SK-N-MC (cell line): ENCODE results near the gene PBOV1.

Experiments used
- DNase-seq: peaks from one replicate; pipeline ENCODE4 v3.0.0-alpha.2; 2011; ENCODE audit warnings: low read depth, low spot score
- H3K27ac ChIP-seq: fragments of 200-600 bp; sonication (generic); 2 replicates; pipeline ENCODE4 v1.5.1; 2016; ENCODE audit warnings: mixed run types
- H3K36me3 ChIP-seq: fragments of 200-600 bp; sonication (generic); 2 replicates; pipeline ENCODE4 v1.6.1; 2017; ENCODE audit warnings: antibody characterized with exemption, low read length, mixed read lengths; ENCODE audit not compliant: insufficient read depth
- H3K4me3 ChIP-seq: fragments of 200-600 bp; sonication (generic); 2 replicates; pipeline ENCODE4 v1.5.1; 2016
- H3K9ac ChIP-seq: fragments of 200-600 bp; sonication (generic); 2 replicates; pipeline ENCODE4 v1.8.0; 2017; ENCODE audit warnings: mixed run types, mixed read lengths; ENCODE audit not compliant: insufficient read length
- H3K9me3 ChIP-seq: fragments of 200-600 bp; sonication (generic); 2 replicates; pipeline ENCODE4 v1.6.1; 2017; ENCODE audit warnings: low read depth, mild to moderate bottlenecking, antibody characterized with exemption, low read length, moderate library complexity, mixed read lengths
- EZH2 ChIP-seq: fragments of 200-600 bp; sonication (generic); IDR thresholded peaks from one replicate; pipeline ENCODE4 v1.6.1; 2017; ENCODE audit warnings: antibody characterized with exemption
- FOXP2 ChIP-seq: optimal IDR thresholded peaks from 2 replicates; pipeline ENCODE3; 2011; ENCODE audit warnings: mild to moderate bottlenecking, moderate library complexity; ENCODE audit not compliant: insufficient read depth; ENCODE audit errors: extremely low read length, control extremely low read depth
- POLR2AphosphoS5 ChIP-seq: IDR thresholded peaks from 2 replicates; pipeline ENCODE4 v1.6.1; 2012; ENCODE audit warnings: mild to moderate bottlenecking, low read depth, low read length, borderline replicate concordance

The PBOV1 gene

GRCh38 chr6:138218449-138218848 is at the start of gene PBOV1:
Gene PBOV1 (minus strand): TSS chr6:138218491. CDS start chr6:138218395, 96 bp downstream.
- no peak within 1 kb of the TSS for H3K4me3 ChIP-seq
- no peak within 1 kb of the TSS for H3K27ac ChIP-seq
- TF ChIP-seq FOXP2 (no peak), POLR2AphosphoS5 (no peak), EZH2 (no peak)
- no peaks in the 10 kb centered on the region for H3K36me3 ChIP-seq
- no peak within 1 kb of the TSS for H3K9ac ChIP-seq
- no peaks in the 10 kb centered on the region for H3K9me3 ChIP-seq
- DNase-seq: no peak

- no peak overlapping the region for H3K4me3 ChIP-seq
- no peaks in the 10 kb centered on the region for H3K9me3 ChIP-seq
- no peak for TF ChIP-seq EZH2
- no peak for TF ChIP-seq FOXP2
- no peak for TF ChIP-seq POLR2AphosphoS5
- no peak overlapping the region for H3K9ac ChIP-seq
- DNase-seq: no peak
- no peaks in the 10 kb centered on the region for H3K36me3 ChIP-seq
- H3K27ac ChIP-seq: no peak overlapping the region
These were observed 47.8 kb upstream of the PBOV1 start for GRCh38 chr6:138266095-138266494.

GRCh38 chr6:138264372-138264880 is 46.1 kb upstream of the PBOV1 start:
- H3K4me3 ChIP-seq: no peak overlapping the region
- no peak for TF ChIP-seq POLR2AphosphoS5
- TF ChIP-seq FOXP2: no peak
- TF ChIP-seq EZH2: no peak
- DNase-seq: no peak
- no peak overlapping the region for H3K9ac ChIP-seq
- H3K9me3 ChIP-seq: no peaks in the 10 kb centered on the region
- H3K36me3 ChIP-seq: no peaks in the 10 kb centered on the region
- no peak overlapping the region for H3K27ac ChIP-seq

- H3K4me3 ChIP-seq: no peak overlapping the region
- no peak for TF ChIP-seq EZH2
- no peak for TF ChIP-seq POLR2AphosphoS5
- no peak overlapping the region for H3K27ac ChIP-seq
- H3K9me3 ChIP-seq: no peaks in the 10 kb centered on the region
- no peaks in the 10 kb centered on the region for H3K36me3 ChIP-seq
- no peak for DNase-seq
- H3K9ac ChIP-seq: no peak overlapping the region
These were observed 45.7 kb upstream of the PBOV1 start for GRCh38 chr6:138263963-138264362.

GRCh38 chr6:138261116-138261780 is 43.0 kb upstream of the PBOV1 start:
- H3K27ac ChIP-seq: no peak overlapping the region
- TF ChIP-seq EZH2 (no peak), POLR2AphosphoS5 (no peak), FOXP2 (no peak)
- no peaks in the 10 kb centered on the region for H3K9me3 ChIP-seq
- H3K4me3 ChIP-seq: no peak overlapping the region
- no peak overlapping the region for H3K9ac ChIP-seq
- no peaks in the 10 kb centered on the region for H3K36me3 ChIP-seq
- no peak for DNase-seq

GRCh38 chr6:138258991-138259390 is 40.7 kb upstream of the PBOV1 start:
- Histone ChIP-seq H3K4me3 (no peak overlapping the region), H3K36me3 (no peaks in the 10 kb centered on the region), H3K27ac (no peak overlapping the region), H3K9me3 (no peaks in the 10 kb centered on the region), H3K9ac (no peak overlapping the region)
- DNase-seq: no peak
- TF ChIP-seq POLR2AphosphoS5 (no peak), EZH2 (no peak), FOXP2 (no peak)

- TF ChIP-seq EZH2: no peak
- no peak for DNase-seq
- Histone ChIP-seq H3K9me3 (no peaks in the 10 kb centered on the region), H3K27ac (no peak overlapping the region), H3K9ac (no peak overlapping the region), H3K36me3 (no peaks in the 10 kb centered on the region), H3K4me3 (no peak overlapping the region)
These were observed 39.9 kb upstream of the PBOV1 start for GRCh38 chr6:138258197-138258596.

GRCh38 chr6:138257638-138258040 is 39.3 kb upstream of the PBOV1 start:
- Histone ChIP-seq H3K9me3 (no peaks in the 10 kb centered on the region), H3K36me3 (no peaks in the 10 kb centered on the region), H3K4me3 (no peak overlapping the region), H3K9ac (no peak overlapping the region), H3K27ac (no peak overlapping the region)
- DNase-seq: no peak
- TF ChIP-seq EZH2: no peak
- no peak for TF ChIP-seq FOXP2
- no peak for TF ChIP-seq POLR2AphosphoS5

- Histone ChIP-seq H3K36me3 (no peaks in the 10 kb centered on the region), H3K27ac (no peak overlapping the region), H3K9me3 (no peaks in the 10 kb centered on the region), H3K4me3 (no peak overlapping the region), H3K9ac (no peak overlapping the region)
- DNase-seq: no peak
- TF ChIP-seq FOXP2 (no peak), POLR2AphosphoS5 (no peak), EZH2 (no peak)
These were observed 37.2 kb upstream of the PBOV1 start for GRCh38 chr6:138255443-138255842.
